B cell (primary cell): ENCODE results near the gene SPEN. TPM values are rescaled to one million over a fixed set of nuclear protein-coding genes. Genes with fewer than 3 reads are reported as not detected.
A peak's percentile ranks its signal among the peaks of the same experiment; 100 is the strongest.

Experiments used
- ATAC-seq: fragments of 200-7000 bp; cut with Tn5 transposase; one replicate; pipeline ENCODE4 v1.10.0; 2021; ENCODE audit warnings: low read depth, mild to moderate bottlenecking, moderate number of reproducible peaks, moderate library complexity
- CTCF ChIA-PET: fragments of 350-600 bp; sonication (Branson Sonifier 250); formaldehyde crosslinking; loops from one replicate; lab custom pipeline; 2021; ENCODE audit warnings: antibody characterized with exemption, inconsistent platforms; lab: Charles Lee
- POLR2A ChIA-PET: fragments of 350-600 bp; sonication (Branson Sonifier 250); formaldehyde crosslinking; loops from one replicate; lab custom pipeline; 2021; ENCODE audit warnings: antibody characterized with exemption; lab: Charles Lee
- DNase-seq: peaks from one replicate; pipeline ENCODE4 v3.0.0; 2013
- H2AFZ ChIP-seq: 2 replicates; pipeline ENCODE4 v1.6.1; 2012; ENCODE audit warnings: mild to moderate bottlenecking, low read depth, low read length; ENCODE audit not compliant: insufficient read depth, poor library complexity, severe bottlenecking
- H3K27ac ChIP-seq, 2 donors: 1 replicate in 1 of 2; 2 replicates in 1 of 2; pipeline ENCODE4 v1.5.1; 2012 to 2013; ENCODE audit warnings: low read length in 2 of 2, mild to moderate bottlenecking in 2 of 2, moderate library complexity in 1 of 2
- H3K27me3 ChIP-seq, 4 experiments: fragments of 200-600 bp in 1 of 4; sonication (generic) in 1 of 4; replicated peaks in 1 of 4; 1 replicate in 2 of 4; 2 replicates in 2 of 4; pipeline versions ENCODE4 v1.6.1 to v1.7.0; 2013 to 2016; ENCODE audit warnings: low read length in 3 of 4, mild to moderate bottlenecking in 2 of 4, mixed read lengths in 1 of 4, moderate library complexity in 1 of 4; ENCODE audit not compliant: insufficient read depth in 4 of 4, control insufficient read depth in 3 of 4; ENCODE audit errors: control extremely low read depth in 1 of 4
- H3K36me3 ChIP-seq, 2 experiments: replicated peaks in 1 of 2; 1 replicate in 1 of 2; 2 replicates in 1 of 2; pipeline versions ENCODE4 v1.6.1 to v1.7.1; 2013; ENCODE audit warnings: low read length in 1 of 2; ENCODE audit not compliant: insufficient read depth in 2 of 2, control insufficient read depth in 1 of 2; ENCODE audit errors: control extremely low read depth in 1 of 2, extremely low read depth in 1 of 2
- H3K4me1 ChIP-seq, 2 donors: fragments of 200-600 bp in 1 of 2; sonication (generic) in 1 of 2; 1 replicate in 1 of 2; 2 replicates in 1 of 2; pipeline versions ENCODE4 v1.5.1 to v1.6.1; 2013 to 2017; ENCODE audit warnings: low read length in 2 of 2; ENCODE audit not compliant: control insufficient read depth in 2 of 2, insufficient read depth in 2 of 2
- H3K4me2 ChIP-seq: replicated peaks from 2 replicates; pipeline ENCODE3; 2012; ENCODE audit warnings: mild to moderate bottlenecking, low read depth, low read length; ENCODE audit not compliant: poor library complexity, severe bottlenecking
- H3K4me3 ChIP-seq, 5 experiments: fragments of 200-600 bp in 1 of 5; sonication (generic) in 1 of 5; 1 replicate in 3 of 5; 2 replicates in 2 of 5; pipeline versions ENCODE4 v1.5.1 to v1.7.0; 2011 to 2016; ENCODE audit warnings: low read length in 4 of 5, mild to moderate bottlenecking in 4 of 5, low read depth in 2 of 5, control low read depth in 1 of 5, moderate library complexity in 1 of 5; ENCODE audit not compliant: insufficient read depth in 1 of 5; ENCODE audit errors: control extremely low read depth in 1 of 5, extremely low read depth in 1 of 5
- H3K79me2 ChIP-seq: fragments of 200-600 bp; sonication (generic); one replicate; pipeline ENCODE4 v1.6.0; 2016; ENCODE audit warnings: low read length; ENCODE audit not compliant: control insufficient read depth, insufficient read depth
- H3K9ac ChIP-seq: fragments of 200-600 bp; sonication (generic); 2 replicates; pipeline ENCODE4 v1.6.1; 2017; ENCODE audit warnings: mild to moderate bottlenecking, low read length, moderate library complexity
- H3K9me3 ChIP-seq, 3 donors: one replicate each; pipeline versions ENCODE4 v1.6.1 to v1.7.1; 2013; ENCODE audit warnings: low read length in 2 of 3; ENCODE audit not compliant: control insufficient read depth in 2 of 3, insufficient read depth in 1 of 3; ENCODE audit errors: control extremely low read depth in 1 of 3
- H4K20me1 ChIP-seq: 2 replicates; pipeline ENCODE4 v1.6.0; 2012; ENCODE audit warnings: mild to moderate bottlenecking, low read length; ENCODE audit not compliant: insufficient read depth, control insufficient read depth, poor library complexity, severe bottlenecking
- H3K27ac Mint-ChIP-seq: one replicate; pipeline ENCODE4 v1.8.0; 2021; ENCODE audit warnings: mixed read lengths
- H3K27me3 Mint-ChIP-seq: one replicate; pipeline ENCODE4 v1.8.0; 2021; ENCODE audit warnings: mixed read lengths
- H3K4me1 Mint-ChIP-seq: one replicate; pipeline ENCODE4 v1.8.0; 2021; ENCODE audit warnings: mixed read lengths
- H3K4me3 Mint-ChIP-seq: one replicate; pipeline ENCODE4 v1.8.0; 2021; ENCODE audit warnings: mixed read lengths
- H3K9me3 Mint-ChIP-seq: one replicate; pipeline ENCODE4 v1.8.0; 2022; ENCODE audit warnings: mixed read lengths; ENCODE audit not compliant: insufficient read depth
- EZH2 ChIP-seq: IDR thresholded peaks from 2 replicates; pipeline ENCODE4 v1.6.1; 2012; ENCODE audit warnings: borderline replicate concordance, low read depth, mild to moderate bottlenecking, moderate library complexity, low read length; ENCODE audit not compliant: insufficient read depth, poor library complexity, severe bottlenecking
- WGBS: methylation state at CpG from one replicate; pipeline ENCODE4 v1.1.5; 2013; ENCODE audit warnings: missing lambda C conversion rate; ENCODE audit not compliant: insufficient coverage; 5-methylcytosine and 5-hydroxymethylcytosine counted together
- intact Hi-C: fragments of 100-400 bp; cut with micrococcal nuclease; formaldehyde crosslinking; loops from one replicate; pipeline ENCODE4 v1.10.0; 2022
- polyA plus RNA-seq: library from polyadenylated mRNA; depleted of rRNA; stranded (reverse); fragments of >200 nt; gene quantifications from 2 replicates; pipeline ENCODE4 v1.2.3, GENCODE V29; 2012
- total RNA-seq, 2 donors: library from RNA; stranded (reverse); fragments of 120-200 nt in 1 of 2; gene quantifications; 1 replicate in 1 of 2; 2 replicates in 1 of 2; pipeline versions ENCODE4 v1.2.3 to v1.2.4, GENCODE V29; 2013 to 2022
- TF ChIP-seq, protein P1 (sequence below): fragments of 200-600 bp; IDR thresholded peaks from one replicate; pipeline ENCODE4 v1.8.0; 2022; ENCODE audit warnings: antibody characterized with exemption, mild to moderate bottlenecking

The SPEN gene
- total and polyA plus RNA-seq, 2 donors (not counting 1 experiment from before 2014, with no cell fraction given), result 29.1 to 126 TPM

DNA sequence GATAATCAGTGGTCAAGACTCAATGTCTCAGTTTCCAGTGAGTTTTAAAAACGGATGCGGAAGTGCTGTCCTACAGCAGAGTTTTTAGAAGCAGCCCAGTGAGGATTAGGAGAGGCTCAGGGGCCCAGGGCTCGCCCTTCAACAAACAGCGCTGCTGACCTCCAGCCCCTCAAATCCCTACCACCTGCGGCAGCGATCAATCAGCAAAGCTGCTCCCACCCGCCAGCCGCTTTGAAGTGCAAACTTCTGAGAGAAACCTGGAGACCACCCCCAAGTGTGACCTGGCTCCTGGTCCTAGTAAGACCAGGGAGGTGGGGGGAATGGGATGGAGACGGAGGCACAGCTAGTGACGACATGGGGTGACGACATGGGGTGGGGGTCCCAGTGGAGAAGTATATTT lies 114.0 kb downstream of the SPEN start:
- H2AFZ ChIP-seq, result no peak overlapping the region
- intact Hi-C loops, result no loop called here
- no peak overlapping the region for H3K27ac ChIP-seq
- no peak overlapping the region for H3K4me3 ChIP-seq
- Mint-ChIP-seq H3K4me1 (peaks cover 75% of the 10 kb centered on the region), H3K27ac (no peak overlapping the region), H3K27me3 (no peaks in the 10 kb centered on the region), H3K4me3 (no peak overlapping the region), H3K9me3 (no peaks in the 10 kb centered on the region)
- ChIA-PET POLR2A (interaction anchor here (0.6 to 2.8 kb wide), 2 partner anchors 11 to 25 kb away, joined by 9 to 10 read pairs; no protein-coding TSS in a partner anchor), CTCF (interaction anchor here (0.7 to 1.5 kb wide), 4 partner anchors 13 to 359 kb away, joined by 3 to 7 read pairs (median 3); no protein-coding TSS in a partner anchor)
- H3K4me1 ChIP-seq, result peaks cover 43 to 52% of the 10 kb centered on the region in 2 donors
- H3K79me2 ChIP-seq, result peaks cover 72% of the 10 kb centered on the region
- TF ChIP-seq, protein P1, sequence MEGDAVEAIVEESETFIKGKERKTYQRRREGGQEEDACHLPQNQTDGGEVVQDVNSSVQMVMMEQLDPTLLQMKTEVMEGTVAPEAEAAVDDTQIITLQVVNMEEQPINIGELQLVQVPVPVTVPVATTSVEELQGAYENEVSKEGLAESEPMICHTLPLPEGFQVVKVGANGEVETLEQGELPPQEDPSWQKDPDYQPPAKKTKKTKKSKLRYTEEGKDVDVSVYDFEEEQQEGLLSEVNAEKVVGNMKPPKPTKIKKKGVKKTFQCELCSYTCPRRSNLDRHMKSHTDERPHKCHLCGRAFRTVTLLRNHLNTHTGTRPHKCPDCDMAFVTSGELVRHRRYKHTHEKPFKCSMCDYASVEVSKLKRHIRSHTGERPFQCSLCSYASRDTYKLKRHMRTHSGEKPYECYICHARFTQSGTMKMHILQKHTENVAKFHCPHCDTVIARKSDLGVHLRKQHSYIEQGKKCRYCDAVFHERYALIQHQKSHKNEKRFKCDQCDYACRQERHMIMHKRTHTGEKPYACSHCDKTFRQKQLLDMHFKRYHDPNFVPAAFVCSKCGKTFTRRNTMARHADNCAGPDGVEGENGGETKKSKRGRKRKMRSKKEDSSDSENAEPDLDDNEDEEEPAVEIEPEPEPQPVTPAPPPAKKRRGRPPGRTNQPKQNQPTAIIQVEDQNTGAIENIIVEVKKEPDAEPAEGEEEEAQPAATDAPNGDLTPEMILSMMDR, result no peak
- no peak for TF ChIP-seq EZH2
- peaks cover 0 to 7% of the 10 kb centered on the region in 2 experiments for H3K36me3 ChIP-seq
- H3K27me3 ChIP-seq, result no peaks in the 10 kb centered on the region
- H3K4me2 ChIP-seq, result no peak overlapping the region
- 100% methylated on average over 5 of the region's 11 CpGs for WGBS
- H4K20me1 ChIP-seq, result peaks cover 21% of the 10 kb centered on the region
- H3K9me3 ChIP-seq, result no peaks in the 10 kb centered on the region
- ATAC-seq (no peak), DNase-seq (no peak)
- H3K9ac ChIP-seq, result no peak overlapping the region

DNA sequence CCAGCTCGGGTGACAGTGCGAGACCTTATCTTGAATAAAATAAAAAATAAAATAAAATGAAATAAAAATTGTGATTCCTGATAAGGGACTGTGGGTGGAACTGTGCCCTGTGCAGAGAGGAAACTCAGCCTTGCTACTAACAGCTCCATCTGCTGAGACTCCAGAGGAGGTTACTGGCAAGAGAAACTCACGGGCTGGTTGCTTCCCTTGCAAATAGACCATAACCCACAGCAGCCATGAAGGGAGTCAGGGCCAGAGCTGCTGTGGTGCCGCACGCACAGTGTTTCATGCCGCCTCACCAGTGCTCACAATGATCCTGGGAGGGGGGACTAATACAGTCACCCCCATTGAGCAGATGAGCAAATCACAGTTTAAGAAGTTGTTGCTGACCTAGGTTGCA lies 114.7 kb downstream of the SPEN start:
- whole genome bisulfite sequencing, result 67% methylated on average over 3 of the region's 6 CpGs
- Histone ChIP-seq H3K4me1 (peaks cover 49 to 59% of the 10 kb centered on the region in 2 donors), H2AFZ (no peak overlapping the region), H3K9me3 (no peaks in the 10 kb centered on the region), H3K36me3 (peaks cover 0 to 7% of the 10 kb centered on the region in 2 experiments), H4K20me1 (peaks cover 16% of the 10 kb centered on the region), H3K4me2 (peak overlapping the region; percentile 15), H3K27me3 (no peaks in the 10 kb centered on the region), H3K27ac (peak overlapping the region in 1 of 2 donors; percentile 31), H3K4me3 (no peak overlapping the region), H3K79me2 (peaks cover 68% of the 10 kb centered on the region), H3K9ac (no peak overlapping the region)
- H3K4me3 Mint-ChIP-seq, result peak overlapping the region; percentile 41
- intact Hi-C loops, result no loop called here
- peaks cover 78% of the 10 kb centered on the region for H3K4me1 Mint-ChIP-seq
- H3K27ac Mint-ChIP-seq, result peak overlapping the region; percentile 73
- ATAC-seq (no peak), DNase-seq (peak; percentile 12)
- ChIA-PET CTCF (interaction anchor here (0.7 to 3.2 kb wide), 5 partner anchors 13 to 360 kb away, joined by 3 to 24 read pairs (median 7); partner anchors contain the start of gene ZBTB17), POLR2A (interaction anchor here (0.5 to 2.8 kb wide), 2 partner anchors 11 to 116 kb away, joined by 3 to 10 read pairs; no protein-coding TSS in a partner anchor)
- H3K9me3 Mint-ChIP-seq, result no peaks in the 10 kb centered on the region
- no peaks in the 10 kb centered on the region for H3K27me3 Mint-ChIP-seq
- no peak for TF ChIP-seq EZH2
- TF ChIP-seq, protein P1, result no peak
